ENCODE data around the gene BOC.

The BOC gene

GRCh38 chr3:113293348-113293747 lies 82.0 kb downstream of the BOC start:
- DNase-seq, result no peak

GRCh38 chr3:113295463-113295862 lies 84.1 kb downstream of the BOC start:
- DNase-seq, result no peak

- no peak for DNase-seq
These were observed 85.9 kb downstream of the BOC start for GRCh38 chr3:113297287-113297686.

- no peak for DNase-seq
These were observed 86.5 kb downstream of the BOC start for GRCh38 chr3:113297841-113298240.

- DNase-seq, result no peak
These were observed 89.2 kb downstream of the BOC start for GRCh38 chr3:113300596-113300995.

GRCh38 chr3:113304102-113304501 lies 92.7 kb downstream of the BOC start:
- no peak for DNase-seq

GRCh38 chr3:113304856-113305540 lies 93.6 kb downstream of the BOC start:
- DNase-seq, result no peak

GRCh38 chr3:113310960-113311359 lies 99.6 kb downstream of the BOC start:
- no peak for DNase-seq

- no peak for DNase-seq
These were observed 101.1 kb downstream of the BOC start for GRCh38 chr3:113312416-113312815.

- DNase-seq, result no peak
These were observed 103.6 kb downstream of the BOC start for GRCh38 chr3:113314923-113315322.

- no peak for DNase-seq
These were observed 118.4 kb downstream of the BOC start for GRCh38 chr3:113329757-113330156.

GRCh38 chr3:113330742-113331141 lies 119.4 kb downstream of the BOC start:
- no peak for DNase-seq

GRCh38 chr3:113331187-113331586 lies 119.8 kb downstream of the BOC start:
- DNase-seq, result no peak
